Gastroesophageal sphincter (tissue), 4 donors: ENCODE results near the gene VSIG8. TPM values are rescaled to one million over a fixed set of nuclear protein-coding genes. Genes with fewer than 3 reads are reported as not detected.

Experiments
- ATAC-seq: fragments of 150-250 bp; one replicate; pipeline ENCODE4 v1.9.1; 2016; ENCODE audit warnings: mild to moderate bottlenecking, moderate library complexity
- H3K27ac ChIP-seq, 4 donors: fragments of 200-600 bp; sonication (generic) in 3 of 4; 1 replicate in 3 of 4; 2 replicates in 1 of 4; pipeline ENCODE4 v1.5.1; 2016 to 2019
- H3K27me3 ChIP-seq: fragments of 200-600 bp; sonication (generic); one replicate; pipeline ENCODE4 v1.5.1; 2019
- H3K36me3 ChIP-seq, 2 donors: fragments of 200-600 bp; sonication (generic); one replicate each; pipeline ENCODE4 v1.5.1; 2019; ENCODE audit warnings: control low read depth in 1 of 2
- H3K4me1 ChIP-seq, 3 donors: fragments of 200-600 bp; sonication (generic); 1 replicate in 2 of 3; 2 replicates in 1 of 3; pipeline ENCODE4 v1.5.1; 2016 to 2019; ENCODE audit warnings: control low read depth in 2 of 3
- H3K4me3 ChIP-seq, 2 donors: fragments of 200-600 bp; sonication (generic); one replicate each; pipeline ENCODE4 v1.5.1; 2019; ENCODE audit warnings: mild to moderate bottlenecking in 1 of 2, moderate library complexity in 1 of 2
- H3K9me3 ChIP-seq, 3 donors: fragments of 200-600 bp; sonication (generic); one replicate each; pipeline ENCODE4 v1.5.1; 2017 to 2019; ENCODE audit warnings: control low read depth in 2 of 3
- EP300 ChIP-seq: sonication (generic); formaldehyde crosslinking; IDR thresholded peaks from one replicate; pipeline ENCODE4 v1.6.1; 2017; ENCODE audit warnings: antibody characterized with exemption, mild to moderate bottlenecking
- POLR2A ChIP-seq, 2 donors: fragments of 450-650 bp; IDR thresholded peaks; one replicate each; pipeline ENCODE4 v1.6.1; 2017; ENCODE audit warnings: antibody characterized with exemption in 2 of 2, mild to moderate bottlenecking in 2 of 2, moderate library complexity in 1 of 2
- POLR2AphosphoS5 ChIP-seq: sonication (generic); formaldehyde crosslinking; IDR thresholded peaks from one replicate; pipeline ENCODE4 v1.6.1; 2017; ENCODE audit warnings: antibody characterized with exemption
- WGBS, 2 donors: methylation state at CpG; one replicate each; pipeline ENCODE4 v1.1.5; 2018; ENCODE audit warnings: low coverage in 1 of 2; 5-methylcytosine and 5-hydroxymethylcytosine counted together
- total RNA-seq, 4 donors: library from RNA; depleted of rRNA; stranded (reverse); fragments of >200 nt; gene quantifications; one replicate each; pipeline ENCODE4 v1.1.0, GENCODE V29; 2016
- TF ChIP-seq, protein P1 (sequence below), 4 experiments: fragments of 200-600 bp in 2 of 4; fragments of 450-650 bp in 2 of 4; sonication (generic) in 1 of 4; IDR thresholded peaks; one replicate each; pipeline ENCODE4 v1.5.1; 2017 to 2019; ENCODE audit warnings: antibody characterized with exemption in 4 of 4, mild to moderate bottlenecking in 2 of 4, moderate library complexity in 2 of 4

Gene VSIG8
- total RNA-seq, 4 donors from 2014 or later: not detected

DNA sequence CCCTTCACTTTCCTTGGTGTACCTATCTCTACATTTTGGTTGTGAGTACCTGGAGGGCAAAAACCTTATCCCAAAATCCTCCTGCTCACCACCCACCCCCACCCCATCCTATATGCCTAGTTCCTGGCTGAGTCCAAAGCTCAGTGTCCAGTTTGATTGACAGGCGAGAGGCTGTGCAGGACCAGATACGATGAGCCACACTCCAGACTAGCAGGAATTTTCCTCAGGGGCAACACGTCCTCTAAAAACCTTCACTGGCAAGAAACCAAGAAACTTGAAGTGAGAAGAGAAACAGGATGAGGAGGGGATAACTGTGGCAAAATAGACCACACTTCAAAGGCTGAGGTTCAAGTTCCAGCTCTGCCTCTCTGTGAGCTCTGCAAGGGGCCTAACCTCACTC is 36.9 kb downstream of the VSIG8 start:
- H3K36me3 ChIP-seq: no peaks in the 10 kb centered on the region
- no peaks in the 10 kb centered on the region for H3K9me3 ChIP-seq
- H3K4me3 ChIP-seq: no peak overlapping the region
- H3K27me3 ChIP-seq: peaks cover 36% of the 10 kb centered on the region
- H3K4me1 ChIP-seq: no peaks in the 10 kb centered on the region
- TF ChIP-seq EP300: no peak
- TF ChIP-seq, protein P1, sequence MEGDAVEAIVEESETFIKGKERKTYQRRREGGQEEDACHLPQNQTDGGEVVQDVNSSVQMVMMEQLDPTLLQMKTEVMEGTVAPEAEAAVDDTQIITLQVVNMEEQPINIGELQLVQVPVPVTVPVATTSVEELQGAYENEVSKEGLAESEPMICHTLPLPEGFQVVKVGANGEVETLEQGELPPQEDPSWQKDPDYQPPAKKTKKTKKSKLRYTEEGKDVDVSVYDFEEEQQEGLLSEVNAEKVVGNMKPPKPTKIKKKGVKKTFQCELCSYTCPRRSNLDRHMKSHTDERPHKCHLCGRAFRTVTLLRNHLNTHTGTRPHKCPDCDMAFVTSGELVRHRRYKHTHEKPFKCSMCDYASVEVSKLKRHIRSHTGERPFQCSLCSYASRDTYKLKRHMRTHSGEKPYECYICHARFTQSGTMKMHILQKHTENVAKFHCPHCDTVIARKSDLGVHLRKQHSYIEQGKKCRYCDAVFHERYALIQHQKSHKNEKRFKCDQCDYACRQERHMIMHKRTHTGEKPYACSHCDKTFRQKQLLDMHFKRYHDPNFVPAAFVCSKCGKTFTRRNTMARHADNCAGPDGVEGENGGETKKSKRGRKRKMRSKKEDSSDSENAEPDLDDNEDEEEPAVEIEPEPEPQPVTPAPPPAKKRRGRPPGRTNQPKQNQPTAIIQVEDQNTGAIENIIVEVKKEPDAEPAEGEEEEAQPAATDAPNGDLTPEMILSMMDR (IDR thresholded peaks at IDR 0.05): no peak
- TF ChIP-seq POLR2AphosphoS5: no peak
- TF ChIP-seq POLR2A (IDR thresholded peaks at IDR 0.05): no peak
- WGBS, 2 donors: no CpG with 5 or more reads among the region's 3 CpGs
- H3K27ac ChIP-seq: no peak overlapping the region
- no peak for ATAC-seq

DNA sequence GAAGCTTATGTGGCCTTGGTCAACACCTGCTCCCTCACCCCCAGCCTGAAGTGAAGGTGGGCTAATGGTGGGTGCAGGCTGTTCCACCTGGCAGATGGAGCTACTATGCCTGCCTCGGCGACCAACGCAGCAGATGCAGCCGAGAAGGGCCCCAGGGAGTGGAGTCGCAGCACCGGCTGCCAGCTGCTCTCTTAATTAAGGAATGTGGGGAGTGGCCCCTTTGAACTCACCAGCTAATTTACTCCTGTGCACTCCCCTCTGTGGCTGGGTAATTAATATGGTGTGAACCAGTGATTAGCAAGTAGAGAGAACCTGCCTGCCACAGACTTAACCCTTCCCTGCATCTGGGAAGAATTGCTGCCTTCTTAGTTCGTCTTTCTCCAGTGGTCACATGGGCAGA is 39.1 kb downstream of the VSIG8 start:
- H3K36me3 ChIP-seq: no peaks in the 10 kb centered on the region
- no peak overlapping the region for H3K27ac ChIP-seq
- no peak for TF ChIP-seq POLR2AphosphoS5
- WGBS, 2 donors: 32% methylated on average over 3 of the region's 7 CpGs; no CpG with 5 or more reads in 1 of the 2 donors
- H3K4me3 ChIP-seq: no peak overlapping the region
- no peaks in the 10 kb centered on the region for H3K9me3 ChIP-seq
- H3K27me3 ChIP-seq: peaks cover 36% of the 10 kb centered on the region
- H3K4me1 ChIP-seq: no peaks in the 10 kb centered on the region
- ATAC-seq: no peak

DNA sequence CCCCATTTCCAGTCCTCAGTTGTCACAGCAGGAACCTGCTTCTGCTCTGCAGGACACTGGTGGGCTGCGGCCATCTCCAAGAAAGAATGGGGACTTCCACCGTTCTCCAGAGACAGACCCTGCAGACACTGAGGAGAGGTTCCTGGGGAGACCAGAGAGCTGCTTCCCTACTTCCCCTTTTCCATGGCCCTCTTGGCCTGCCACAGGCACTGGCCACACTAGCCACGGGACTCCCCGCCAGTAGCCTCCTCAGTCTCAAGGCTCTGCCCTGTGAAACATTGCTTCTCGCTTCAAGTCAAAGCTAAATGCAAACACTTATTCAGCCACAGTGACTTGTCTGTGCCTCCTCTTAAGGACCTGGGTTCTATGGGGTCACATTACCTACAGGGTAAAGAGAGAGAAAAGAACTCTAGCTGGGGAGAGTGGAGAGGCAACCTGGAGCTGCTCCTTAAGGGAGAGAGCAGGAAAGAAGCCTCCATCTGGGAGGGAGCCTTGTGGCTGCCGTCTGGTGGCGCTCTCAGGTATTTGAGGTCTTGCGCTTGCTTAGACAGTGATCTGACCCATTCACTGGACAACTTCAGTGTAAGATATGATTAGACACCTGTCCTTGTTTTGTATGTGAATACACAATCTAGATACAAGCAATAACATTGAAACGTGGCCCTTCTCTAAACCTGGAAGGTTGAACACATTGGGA is 41.1 kb downstream of the VSIG8 start:
- no peaks in the 10 kb centered on the region for H3K9me3 ChIP-seq
- no peak for ATAC-seq
- no peaks in the 10 kb centered on the region for H3K4me1 ChIP-seq
- H3K36me3 ChIP-seq: no peaks in the 10 kb centered on the region
- H3K4me3 ChIP-seq: no peak overlapping the region
- no peak for TF ChIP-seq EP300
- no peak for TF ChIP-seq POLR2AphosphoS5
- TF ChIP-seq POLR2A (IDR thresholded peaks at IDR 0.05): no peak
- H3K27ac ChIP-seq: no peak overlapping the region
- 63 to 83% methylated on average over 5 of the region's 9 CpGs for WGBS, 2 donors
- H3K27me3 ChIP-seq: peaks cover 36% of the 10 kb centered on the region

DNA sequence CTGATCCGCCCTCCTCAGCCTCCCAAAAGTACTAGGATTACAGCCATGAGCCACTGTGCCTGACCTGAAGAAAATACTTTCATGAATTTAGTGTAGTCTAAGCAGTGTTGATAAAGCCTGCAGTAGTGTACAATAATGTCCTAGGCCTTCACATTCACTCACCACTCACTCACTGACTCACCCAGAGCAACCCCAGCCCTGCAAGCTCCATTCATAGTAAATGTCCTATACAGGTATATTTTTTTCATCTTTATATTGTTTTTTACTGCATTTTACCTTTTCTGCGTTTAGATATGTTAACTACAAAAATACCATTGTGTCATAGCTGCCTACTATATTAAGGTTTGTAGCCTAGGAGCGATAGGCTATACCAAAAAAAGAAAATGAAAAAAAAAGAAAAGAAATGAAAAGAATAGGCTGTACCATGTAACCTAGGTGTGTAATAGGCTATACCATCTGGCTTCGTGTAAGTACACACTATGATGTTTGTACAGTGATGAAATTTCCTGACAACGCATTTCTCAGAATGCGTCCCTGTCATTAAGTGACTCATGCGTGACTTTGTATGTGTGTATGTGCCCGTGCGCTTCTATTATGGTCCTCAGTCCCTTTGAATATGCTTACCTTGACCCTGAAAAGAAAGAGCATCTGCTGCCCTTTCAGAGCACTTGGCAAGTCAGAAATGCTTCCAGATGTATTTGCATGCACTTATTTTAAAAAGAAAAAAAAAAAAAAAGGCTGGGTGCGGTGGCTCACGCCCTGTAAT is 45.0 kb downstream of the VSIG8 start:
- no peaks in the 10 kb centered on the region for H3K4me1 ChIP-seq
- H3K27me3 ChIP-seq: peaks cover 11% of the 10 kb centered on the region
- no peak for TF ChIP-seq POLR2AphosphoS5
- TF ChIP-seq, protein P1 (IDR thresholded peaks at IDR 0.05): no peak
- TF ChIP-seq POLR2A (IDR thresholded peaks at IDR 0.05): no peak
- 83 to 95% methylated on average over 3 to 11 of the region's 11 CpGs for WGBS, 2 donors
- no peak overlapping the region for H3K27ac ChIP-seq
- H3K36me3 ChIP-seq: no peaks in the 10 kb centered on the region
- H3K9me3 ChIP-seq: no peaks in the 10 kb centered on the region
- no peak overlapping the region for H3K4me3 ChIP-seq
- ATAC-seq: no peak

DNA sequence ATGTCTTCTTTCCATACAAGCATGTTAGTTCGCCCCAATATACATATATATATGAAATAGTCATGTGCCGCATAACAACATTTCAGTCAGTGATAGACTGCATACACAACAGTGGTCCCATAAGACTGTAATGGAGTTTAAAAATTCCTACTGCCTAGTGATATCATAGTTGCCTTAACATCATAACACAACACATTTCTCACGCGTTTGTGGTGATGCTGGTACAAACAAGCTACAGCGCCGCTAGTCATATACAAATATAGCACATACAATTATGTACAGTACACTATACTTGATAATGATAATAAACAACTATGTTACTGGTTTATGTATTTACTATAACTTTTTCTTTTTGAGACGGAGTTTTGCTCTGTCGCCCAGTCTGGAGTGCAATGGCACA is 46.5 kb downstream of the VSIG8 start:
- Histone ChIP-seq H3K4me1 (no peaks in the 10 kb centered on the region), H3K27ac (no peak overlapping the region), H3K4me3 (no peak overlapping the region), H3K27me3 (peaks cover 2% of the 10 kb centered on the region), H3K36me3 (no peaks in the 10 kb centered on the region), H3K9me3 (no peaks in the 10 kb centered on the region)
- WGBS, 2 donors: 89 to 100% methylated on average over 4 to 8 of the region's 8 CpGs
- ATAC-seq: no peak
- TF ChIP-seq POLR2A (IDR thresholded peaks at IDR 0.05): no peak
- TF ChIP-seq EP300: no peak
- no peak for TF ChIP-seq POLR2AphosphoS5
- TF ChIP-seq, protein P1 (IDR thresholded peaks at IDR 0.05): no peak

DNA sequence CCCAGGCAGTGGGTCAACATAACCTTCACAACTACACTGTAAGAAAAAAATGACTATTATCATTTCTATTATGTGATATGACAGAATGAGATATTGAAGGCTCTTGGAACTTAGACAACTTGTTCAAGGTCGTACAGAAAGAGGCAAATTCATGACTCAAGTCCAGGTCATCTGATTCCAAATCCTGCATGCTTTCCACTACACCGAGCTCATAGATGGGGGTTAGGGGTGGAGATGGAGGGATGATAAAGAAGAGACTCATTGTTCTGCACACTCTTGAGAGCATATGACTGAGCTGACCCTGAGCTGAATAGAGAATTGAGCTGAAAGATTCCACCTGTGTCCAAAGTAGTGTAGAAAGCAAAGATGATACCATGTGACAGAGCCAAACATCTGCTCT is 57.5 kb downstream of the VSIG8 start:
- no peak for TF ChIP-seq POLR2AphosphoS5
- TF ChIP-seq, protein P1 (IDR thresholded peaks at IDR 0.05): no peak
- TF ChIP-seq EP300: no peak
- TF ChIP-seq POLR2A (IDR thresholded peaks at IDR 0.05): no peak
- 39 to 50% methylated on average over 1 to 2 of the region's 2 CpGs for WGBS, 2 donors
- Histone ChIP-seq H3K27me3 (no peaks in the 10 kb centered on the region), H3K4me1 (no peaks in the 10 kb centered on the region), H3K4me3 (no peak overlapping the region), H3K27ac (no peak overlapping the region), H3K36me3 (no peaks in the 10 kb centered on the region), H3K9me3 (no peaks in the 10 kb centered on the region)
- no peak for ATAC-seq
